CD4-positive, alpha-beta T cell (primary cell): ENCODE data around the gene MYOT. TPM values are rescaled to one million over a fixed set of nuclear protein-coding genes. Genes with fewer than 3 reads are reported as not detected.

ENCODE experiments used
- ATAC-seq: fragments of 200-7000 bp; cut with Tn5 transposase; one replicate; pipeline ENCODE4 v1.10.0; 2022; ENCODE audit warnings: mild to moderate bottlenecking; ENCODE audit not compliant: poor library complexity
- CTCF ChIA-PET: fragments of 350-600 bp; sonication (Branson Sonifier 250); formaldehyde crosslinking; loops from one replicate; lab custom pipeline; 2021; ENCODE audit warnings: antibody characterized with exemption, inconsistent platforms; lab: Charles Lee
- POLR2A ChIA-PET: fragments of 350-600 bp; sonication (Branson Sonifier 250); formaldehyde crosslinking; loops from one replicate; lab custom pipeline; 2021; ENCODE audit warnings: antibody characterized with exemption, inconsistent platforms; lab: Charles Lee
- DNase-seq, 14 experiments: peaks; one replicate each; pipeline ENCODE4 v3.0.0-alpha.2; 2013 to 2020; ENCODE audit warnings: mixed read lengths in 2 of 14
- H3K27ac ChIP-seq, 2 donors: one replicate each; pipeline versions ENCODE4 v1.5.1 to v1.7.0; 2013; ENCODE audit warnings: low read length in 2 of 2, low read depth in 1 of 2, mild to moderate bottlenecking in 1 of 2
- H3K27me3 ChIP-seq, 2 experiments: 1 replicate in 1 of 2; 2 replicates in 1 of 2; pipeline versions ENCODE4 v1.6.1 to v1.7.0; 2013; ENCODE audit warnings: low read length in 2 of 2, control low read depth in 1 of 2, mild to moderate bottlenecking in 1 of 2, moderate library complexity in 1 of 2; ENCODE audit not compliant: insufficient read depth in 2 of 2, control insufficient read depth in 1 of 2
- H3K36me3 ChIP-seq: one replicate; pipeline ENCODE4 v1.6.1; 2013; ENCODE audit warnings: low read length, control low read depth; ENCODE audit not compliant: insufficient read depth
- H3K4me1 ChIP-seq: one replicate; pipeline ENCODE4 v1.6.1; 2013; ENCODE audit warnings: low read length, control low read depth; ENCODE audit not compliant: insufficient read depth
- H3K4me3 ChIP-seq: one replicate; pipeline ENCODE4 v1.5.1; 2013; ENCODE audit warnings: mild to moderate bottlenecking, low read length, moderate library complexity
- H3K9me3 ChIP-seq, 2 experiments: 1 replicate in 1 of 2; 2 replicates in 1 of 2; pipeline versions ENCODE4 v1.6.1 to v1.7.0; 2013; ENCODE audit warnings: low read length in 2 of 2, mild to moderate bottlenecking in 2 of 2, control low read depth in 1 of 2, moderate library complexity in 1 of 2; ENCODE audit not compliant: control insufficient read depth in 1 of 2, insufficient read depth in 1 of 2
- H3K27ac Mint-ChIP-seq: one replicate; pipeline ENCODE4 v1.8.0; 2020; ENCODE audit warnings: mixed read lengths
- H3K27me3 Mint-ChIP-seq: one replicate; pipeline ENCODE4 v1.8.0; 2021; ENCODE audit warnings: mixed read lengths
- H3K36me3 Mint-ChIP-seq: one replicate; pipeline ENCODE4 v1.8.0; 2021; ENCODE audit warnings: low read depth, mixed read lengths
- H3K4me1 Mint-ChIP-seq: one replicate; pipeline ENCODE4 v1.8.0; 2021; ENCODE audit warnings: low read depth, mixed read lengths
- H3K4me3 Mint-ChIP-seq: one replicate; pipeline ENCODE4 v1.8.0; 2020; ENCODE audit warnings: mild to moderate bottlenecking, mixed read lengths
- H3K9me3 Mint-ChIP-seq: one replicate; pipeline ENCODE4 v1.8.0; 2020; ENCODE audit warnings: mixed read lengths
- intact Hi-C, 2 experiments: fragments of 100-400 bp; cut with DNase I in 1 of 2; cut with micrococcal nuclease in 1 of 2; formaldehyde crosslinking; loops; one replicate each; pipeline versions ENCODE4 v1.15.1 to v1.9.0; 2023 to 2025; cut with DNase I, micrococcal nuclease
- total RNA-seq, 174 experiments: library from RNA in 2 of 174; stranded (reverse) in 2 of 174; gene quantifications; one replicate each; pipeline ENCODE4 v1.2.3 and lab custom pipeline; 2021 to 2026
- TF ChIP-seq, protein P1 (sequence below): fragments of 200-600 bp; IDR thresholded peaks from one replicate; pipeline ENCODE4 v1.8.0; 2022; ENCODE audit warnings: antibody characterized with exemption, mild to moderate bottlenecking

Gene MYOT
- total RNA-seq, 2 experiments from 2014 or later = not detected

DNA sequence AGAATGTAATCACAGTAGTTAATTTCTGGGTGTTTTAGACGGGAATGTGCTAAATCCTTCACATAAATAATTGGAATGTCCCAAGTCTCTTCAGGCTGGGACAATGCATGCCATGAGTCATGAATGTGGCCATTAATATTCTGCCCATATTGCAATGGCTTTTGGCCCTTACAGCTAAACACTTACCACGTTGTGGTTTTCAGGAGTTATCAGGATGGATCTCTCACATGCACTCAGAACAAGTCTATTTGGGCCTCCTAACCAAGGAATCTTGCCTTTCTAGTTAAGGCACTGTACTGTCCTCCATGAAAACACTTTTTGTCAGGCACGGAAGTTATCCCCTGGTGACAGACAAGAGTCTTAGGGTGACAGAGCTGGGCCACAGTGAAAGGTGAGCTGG is 54.3 kb downstream of the MYOT start:
- no peak overlapping the region for H3K4me3 ChIP-seq
- TF ChIP-seq, protein P1, sequence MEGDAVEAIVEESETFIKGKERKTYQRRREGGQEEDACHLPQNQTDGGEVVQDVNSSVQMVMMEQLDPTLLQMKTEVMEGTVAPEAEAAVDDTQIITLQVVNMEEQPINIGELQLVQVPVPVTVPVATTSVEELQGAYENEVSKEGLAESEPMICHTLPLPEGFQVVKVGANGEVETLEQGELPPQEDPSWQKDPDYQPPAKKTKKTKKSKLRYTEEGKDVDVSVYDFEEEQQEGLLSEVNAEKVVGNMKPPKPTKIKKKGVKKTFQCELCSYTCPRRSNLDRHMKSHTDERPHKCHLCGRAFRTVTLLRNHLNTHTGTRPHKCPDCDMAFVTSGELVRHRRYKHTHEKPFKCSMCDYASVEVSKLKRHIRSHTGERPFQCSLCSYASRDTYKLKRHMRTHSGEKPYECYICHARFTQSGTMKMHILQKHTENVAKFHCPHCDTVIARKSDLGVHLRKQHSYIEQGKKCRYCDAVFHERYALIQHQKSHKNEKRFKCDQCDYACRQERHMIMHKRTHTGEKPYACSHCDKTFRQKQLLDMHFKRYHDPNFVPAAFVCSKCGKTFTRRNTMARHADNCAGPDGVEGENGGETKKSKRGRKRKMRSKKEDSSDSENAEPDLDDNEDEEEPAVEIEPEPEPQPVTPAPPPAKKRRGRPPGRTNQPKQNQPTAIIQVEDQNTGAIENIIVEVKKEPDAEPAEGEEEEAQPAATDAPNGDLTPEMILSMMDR = no peak
- intact Hi-C loops = no loop called here
- no peak overlapping the region for H3K27ac ChIP-seq
- ATAC-seq (no peak), DNase-seq (no peak)
- Mint-ChIP-seq H3K27me3 (no peaks in the 10 kb centered on the region), H3K4me1 (no peaks in the 10 kb centered on the region), H3K36me3 (peaks cover under 1% of the 10 kb centered on the region), H3K27ac (no peak overlapping the region), H3K4me3 (no peak overlapping the region), H3K9me3 (peaks cover 4% of the 10 kb centered on the region)
- H3K27me3 ChIP-seq = no peaks in the 10 kb centered on the region
- POLR2A ChIA-PET = no interaction called here
- H3K4me1 ChIP-seq = no peaks in the 10 kb centered on the region
- H3K9me3 ChIP-seq = peaks cover 0 to 6% of the 10 kb centered on the region in 2 experiments
- H3K36me3 ChIP-seq = no peaks in the 10 kb centered on the region
- CTCF ChIA-PET = interaction anchor here (0.6 kb wide), 1 partner anchor 19 kb away, joined by 3 read pairs; no protein-coding TSS in a partner anchor

DNA sequence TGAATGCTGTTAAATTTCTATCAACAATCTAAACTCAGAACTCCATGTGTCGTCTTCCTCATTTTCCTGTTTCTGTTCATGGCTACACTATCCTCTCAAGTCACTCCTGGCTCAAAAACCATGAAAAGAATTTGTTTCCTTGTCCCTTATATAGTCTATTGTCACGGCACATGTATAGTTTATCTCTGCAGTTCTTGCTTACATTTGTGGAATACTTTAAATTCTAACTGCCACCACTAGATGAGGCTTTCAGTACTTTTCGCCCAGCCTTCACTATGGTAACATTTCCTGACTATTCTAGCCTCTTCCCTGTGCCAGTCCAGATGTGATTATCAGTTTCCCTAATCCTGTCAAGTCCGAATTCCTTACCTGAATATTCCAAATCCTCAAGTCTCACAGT is 56.2 kb downstream of the MYOT start:
- POLR2A ChIA-PET = no interaction called here
- Histone ChIP-seq H3K9me3 (no peaks in the 10 kb centered on the region), H3K4me3 (no peak overlapping the region), H3K27me3 (no peaks in the 10 kb centered on the region), H3K4me1 (no peaks in the 10 kb centered on the region), H3K27ac (no peak overlapping the region), H3K36me3 (no peaks in the 10 kb centered on the region)
- Mint-ChIP-seq H3K27me3 (no peaks in the 10 kb centered on the region), H3K4me3 (no peak overlapping the region), H3K36me3 (no peaks in the 10 kb centered on the region), H3K27ac (no peak overlapping the region), H3K9me3 (no peaks in the 10 kb centered on the region), H3K4me1 (no peaks in the 10 kb centered on the region)
- CTCF ChIA-PET = no interaction called here
- intact Hi-C loops = no loop called here
- ATAC-seq = no peak
- no peak for DNase-seq
- TF ChIP-seq, protein P1 = no peak

DNA sequence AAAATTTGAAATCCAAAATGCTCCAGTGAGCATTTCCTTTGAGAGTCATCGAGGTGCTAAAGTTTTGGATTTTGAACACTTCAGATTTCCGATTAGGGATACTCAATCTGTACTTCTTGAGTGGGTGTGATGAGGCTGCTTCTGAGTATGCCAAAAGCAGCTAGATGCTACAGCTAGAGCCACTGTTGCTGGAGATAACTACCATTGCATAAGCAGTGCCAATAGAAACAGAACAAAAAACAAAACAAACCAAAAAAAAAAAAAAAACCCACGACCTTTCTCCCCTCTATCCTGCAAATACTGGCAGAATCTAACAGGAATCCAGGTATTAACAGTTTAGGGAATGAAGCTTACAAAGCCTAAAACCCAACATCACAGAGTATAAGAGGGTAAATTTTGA is 65.1 kb downstream of the MYOT start:
- Mint-ChIP-seq H3K4me1 (no peaks in the 10 kb centered on the region), H3K9me3 (no peaks in the 10 kb centered on the region), H3K36me3 (peaks cover 19% of the 10 kb centered on the region), H3K27ac (no peak overlapping the region), H3K4me3 (no peak overlapping the region), H3K27me3 (no peaks in the 10 kb centered on the region)
- Histone ChIP-seq H3K9me3 (no peaks in the 10 kb centered on the region), H3K36me3 (peaks cover 3% of the 10 kb centered on the region), H3K27ac (no peak overlapping the region), H3K4me1 (no peaks in the 10 kb centered on the region), H3K27me3 (no peaks in the 10 kb centered on the region), H3K4me3 (no peak overlapping the region)
- intact Hi-C loops = no loop called here
- ChIA-PET POLR2A (no interaction called here), CTCF (no interaction called here)
- TF ChIP-seq, protein P1 = no peak
- ATAC-seq = no peak
- no peak for DNase-seq
